Activated CD4-positive, alpha-beta T cell treated with anti-CD3 and anti-CD28 coated beads, Interleukin-2, amount 50 U/mL, for 24 hours (primary cell): Measurements from ENCODE around the gene MAP2K5.

Experiments
- DNase-seq, 2 donors: peaks; one replicate each; pipeline ENCODE4 v3.0.0-alpha.2; 2020; ENCODE audit warnings: low read depth in 1 of 2, low spot score in 1 of 2

The MAP2K5 gene

DNA sequence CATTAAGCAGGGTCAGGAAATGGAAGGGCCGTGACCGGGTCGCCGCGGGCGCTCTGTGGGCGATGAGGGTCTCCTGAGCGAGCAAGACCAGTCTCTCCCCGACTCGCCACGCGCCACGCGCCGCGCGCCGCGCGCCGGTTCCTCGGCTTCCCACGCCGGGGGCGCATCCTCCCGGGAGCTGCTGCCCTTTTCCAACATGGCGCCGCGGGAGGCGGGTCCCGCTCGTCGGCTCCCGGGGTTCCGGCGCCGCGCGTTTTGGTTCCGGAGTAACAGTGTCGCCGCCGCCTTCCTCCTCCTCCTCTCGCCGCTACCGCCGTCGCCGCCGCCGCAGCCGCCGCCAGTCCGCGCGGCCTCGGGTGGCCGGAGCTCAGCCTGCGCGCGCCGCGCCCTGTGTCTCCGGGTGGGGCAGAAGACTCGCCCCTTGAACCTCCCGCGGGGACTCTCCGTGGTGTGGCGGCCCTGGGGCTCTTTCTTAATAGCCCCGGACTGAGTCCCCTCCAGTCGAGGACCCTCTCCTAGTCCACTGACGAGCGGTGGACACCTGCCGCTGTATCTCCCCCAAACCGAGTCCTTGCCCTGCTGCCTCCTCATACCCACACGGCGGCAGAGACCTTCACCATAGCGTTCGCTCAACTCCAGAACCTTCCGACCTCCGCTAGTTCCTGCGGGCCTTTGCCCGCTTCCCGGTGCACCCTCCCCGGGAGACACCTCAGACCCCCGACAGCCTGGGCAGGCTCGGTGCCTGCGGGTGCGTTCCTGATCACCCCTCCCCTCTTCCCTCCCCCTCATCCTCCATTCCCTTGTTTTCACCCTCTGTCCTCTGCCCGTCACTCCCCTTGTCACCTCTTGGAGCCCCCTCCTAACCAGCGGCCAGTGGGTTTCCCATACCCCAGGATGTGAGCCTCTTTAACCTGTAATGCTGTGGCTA is at the start of gene MAP2K5:
Gene MAP2K5, plus strand, starts transcription at position 284 of the 928 bp plus-strand sequence. Its CDS starts 633 bp downstream, at position 917.
- DNase-seq = peak; percentile 56 to 76

DNA sequence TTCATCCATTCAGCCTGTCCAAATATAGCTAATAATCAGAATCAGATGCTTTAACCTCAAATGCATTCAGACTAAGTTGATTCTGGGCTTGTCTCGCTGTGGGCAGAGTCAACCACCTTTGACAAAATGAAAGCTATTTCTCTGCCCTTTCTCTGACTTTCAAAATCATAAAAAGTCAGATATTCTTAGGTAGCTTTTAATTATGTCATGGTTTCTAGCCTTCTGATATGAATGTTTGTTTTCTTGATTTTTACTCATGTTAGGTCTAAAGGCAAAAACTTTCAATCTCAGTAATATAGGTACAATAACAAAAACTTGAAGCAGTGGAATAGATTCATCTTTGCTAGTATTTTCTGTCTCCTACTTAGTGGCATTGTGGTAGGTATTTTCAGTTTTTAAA is 46.9 kb upstream of the MAP2K5 start:
- no peak for DNase-seq

DNA sequence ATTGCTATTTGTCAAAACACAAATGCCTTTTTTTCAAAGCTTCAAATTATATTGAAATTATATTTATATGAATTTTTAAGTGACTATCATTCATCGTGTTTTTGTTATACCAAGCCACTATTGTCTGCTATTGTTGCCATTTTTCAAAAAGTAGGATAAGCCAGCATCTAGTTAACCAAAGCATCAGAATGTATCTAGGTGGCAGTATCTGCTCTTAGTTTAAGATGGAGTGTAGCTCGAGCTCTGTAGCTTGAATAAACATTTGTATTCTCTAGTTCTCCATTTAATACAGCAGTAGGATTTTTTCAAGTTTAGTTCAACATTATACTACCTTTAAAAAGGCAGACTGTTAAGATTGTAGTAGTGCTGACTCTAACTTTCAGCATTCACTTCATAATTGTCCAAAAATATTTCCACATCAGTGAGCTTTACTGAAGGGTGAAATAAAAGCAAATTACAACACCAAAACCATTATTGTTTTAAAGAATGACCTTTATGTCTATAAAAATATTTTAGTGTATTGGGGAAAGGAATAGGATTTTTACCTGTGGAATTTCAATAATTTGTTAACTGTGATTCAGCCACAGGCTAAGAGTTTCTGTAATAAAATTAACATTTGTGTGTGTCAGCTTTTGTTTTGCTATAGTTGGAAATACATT is 41.2 kb upstream of the MAP2K5 start:
- no peak for DNase-seq

DNA sequence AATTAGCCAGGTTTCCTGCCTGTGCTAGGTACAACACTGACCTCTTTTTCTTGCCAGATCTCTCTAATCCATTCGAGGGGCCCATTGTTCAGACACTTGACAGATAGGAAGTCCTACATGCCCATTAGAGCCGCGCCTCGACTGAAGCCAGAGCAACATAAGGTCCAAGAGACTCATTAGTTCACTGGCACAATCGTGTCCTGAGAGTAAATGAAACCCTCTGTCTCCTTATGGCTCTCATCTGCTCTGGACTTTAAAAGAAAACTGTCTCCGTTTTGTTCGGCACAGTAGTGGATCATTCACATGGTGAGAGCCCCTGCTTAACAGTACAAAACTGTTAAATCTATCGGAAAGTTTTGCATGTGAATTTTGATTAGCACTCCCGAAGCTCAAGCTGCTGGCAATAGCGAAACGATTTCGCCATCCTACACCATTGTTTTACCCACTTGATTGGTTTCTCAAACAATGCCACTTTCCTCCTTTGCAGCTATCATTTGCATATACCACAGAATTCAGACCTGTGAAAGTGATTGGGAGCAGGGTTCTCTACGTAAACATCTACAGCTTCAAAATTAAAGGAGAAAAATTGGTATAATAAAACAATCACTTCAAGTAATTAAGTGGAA is 40.6 kb upstream of the MAP2K5 start:
- no peak for DNase-seq

DNA sequence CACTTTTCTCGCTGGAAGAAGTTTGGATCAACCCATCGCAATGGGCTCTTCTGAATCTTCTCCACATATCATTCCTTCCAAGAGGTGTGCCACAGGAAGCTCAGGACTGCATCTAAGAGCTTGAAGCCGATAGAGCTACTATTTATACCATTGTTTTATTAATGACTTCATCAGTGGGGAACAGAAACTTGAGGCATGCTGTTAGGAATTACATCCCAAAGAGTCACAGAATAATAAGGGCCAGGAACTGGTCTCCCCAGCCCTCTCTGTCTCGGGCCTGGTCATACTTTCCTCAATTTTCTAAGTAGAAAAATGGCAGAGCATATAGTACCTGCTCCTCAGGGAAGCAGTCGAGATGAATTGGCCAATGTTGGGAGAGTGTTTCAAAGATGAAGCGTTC is 38.4 kb upstream of the MAP2K5 start:
- no peak for DNase-seq

DNA sequence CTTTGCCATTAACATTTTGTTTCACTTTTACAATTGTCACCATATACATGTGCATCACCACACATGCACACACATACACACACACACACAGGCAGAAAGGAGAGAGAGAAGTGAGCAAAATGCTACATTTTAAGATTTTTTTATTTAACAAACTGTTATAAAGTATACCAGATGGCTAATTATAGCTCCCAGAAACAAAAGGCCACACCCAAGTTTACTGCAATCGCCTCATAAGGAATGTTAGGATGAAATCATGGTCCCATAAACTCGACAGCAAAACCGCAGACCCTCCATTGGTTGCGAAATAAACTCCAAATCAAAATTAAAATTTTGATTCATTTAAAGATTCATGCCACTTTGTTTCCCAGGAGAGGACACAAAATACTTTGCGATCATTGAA is 37.7 kb upstream of the MAP2K5 start:
- no peak for DNase-seq

DNA sequence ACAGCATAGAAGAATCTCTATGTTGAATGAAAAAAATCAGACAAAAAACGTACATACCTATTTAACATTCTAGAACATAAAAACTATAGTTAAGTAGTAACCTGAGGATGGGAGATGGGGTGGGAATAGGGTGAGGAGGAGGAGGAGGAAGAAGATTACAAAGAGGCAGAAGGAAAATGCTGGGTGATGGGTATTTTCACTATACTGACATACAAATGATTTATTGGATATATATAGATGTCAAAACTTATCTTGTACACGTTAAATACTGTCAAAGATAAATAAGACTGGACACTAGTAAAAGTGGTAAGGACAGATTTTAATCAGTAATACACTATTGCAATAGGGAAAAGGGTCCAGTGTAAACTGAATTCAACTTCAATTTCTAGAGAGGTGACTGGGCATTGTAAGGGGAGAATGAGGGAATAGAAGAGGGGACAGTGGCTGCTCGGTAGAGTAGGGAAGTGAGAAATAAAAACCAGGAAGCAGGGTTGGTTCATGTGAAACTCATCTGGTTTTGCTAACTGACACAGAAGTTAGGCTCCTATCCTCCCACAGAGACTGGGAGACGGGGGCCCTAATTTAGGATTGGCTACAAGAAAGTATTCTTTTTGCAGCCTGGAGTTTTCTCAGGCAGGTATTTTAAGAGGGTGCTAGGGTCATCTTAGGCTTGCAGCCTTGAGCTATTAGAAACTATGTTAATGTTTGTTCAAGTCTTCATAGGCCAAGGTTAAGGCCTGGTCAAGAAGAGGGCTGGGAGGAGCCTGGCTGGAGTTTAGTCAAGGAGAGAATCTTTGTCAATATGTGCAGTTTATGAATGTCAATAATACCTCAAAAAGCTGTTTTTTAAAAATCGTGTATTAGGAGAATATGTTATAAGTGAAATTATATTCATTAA is 36.6 kb upstream of the MAP2K5 start:
- DNase-seq = no peak

DNA sequence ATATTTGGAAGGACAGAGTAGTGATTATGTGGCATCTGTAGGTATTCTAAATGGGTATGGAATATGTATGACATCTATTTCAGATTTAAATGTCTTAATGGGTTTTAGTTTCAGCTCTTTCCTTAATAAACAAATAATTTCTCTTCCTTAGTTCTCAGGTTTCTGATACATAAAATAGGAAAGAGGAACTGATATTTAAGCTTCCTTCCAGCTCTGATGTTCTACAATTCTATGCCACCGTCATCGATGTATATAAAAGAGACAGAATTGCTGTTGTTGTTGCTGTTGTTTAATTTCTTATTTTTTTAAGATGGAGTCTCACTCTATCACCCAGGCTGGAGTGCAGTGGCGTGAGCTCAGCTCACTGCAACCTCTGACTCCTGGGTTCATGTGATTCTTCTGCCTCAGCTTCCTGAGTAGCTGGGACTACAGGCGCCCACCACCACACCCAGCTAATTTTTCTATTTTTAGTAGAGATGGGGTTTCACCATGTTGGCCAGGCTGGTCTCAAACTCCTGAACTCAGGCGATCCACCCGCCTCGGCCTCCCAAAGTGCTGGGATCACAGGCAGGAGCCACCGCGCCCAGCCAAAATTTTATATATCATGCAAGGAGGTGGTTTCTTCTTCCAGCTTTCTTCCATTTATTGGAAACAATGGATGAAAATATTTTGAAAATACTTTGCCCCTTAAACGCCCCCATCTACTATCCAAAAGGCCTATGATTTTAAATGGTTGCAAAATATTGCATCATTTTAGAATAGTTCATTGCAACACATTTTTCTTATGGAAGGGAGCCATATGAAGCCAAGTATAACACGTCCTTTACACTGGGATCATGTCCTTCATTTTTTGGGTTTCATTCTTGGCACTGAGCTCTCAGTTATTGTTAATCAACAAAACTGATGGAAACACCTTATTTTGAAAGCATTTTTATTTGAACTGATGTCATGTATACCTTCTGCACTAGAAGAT is 35.4 kb upstream of the MAP2K5 start:
- DNase-seq = no peak

DNA sequence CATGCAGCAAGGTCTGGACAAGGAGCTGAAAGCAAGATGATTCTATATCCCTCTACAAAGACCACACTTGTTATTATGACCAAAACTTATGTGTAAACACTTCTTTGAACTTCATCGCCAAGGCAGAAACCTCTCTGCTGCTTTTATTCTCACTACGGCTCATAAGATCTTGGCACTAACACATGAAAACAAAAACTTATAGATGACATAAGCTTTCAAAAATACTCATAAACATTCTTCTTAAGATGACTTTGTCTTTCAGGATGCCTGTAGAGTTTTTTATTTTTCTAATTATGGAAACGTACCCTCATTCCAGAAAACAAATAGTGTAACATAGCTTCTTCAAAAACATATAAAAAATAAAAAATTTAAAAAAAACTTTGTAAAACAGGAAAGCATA is 34.1 kb upstream of the MAP2K5 start:
- no peak for DNase-seq

DNA sequence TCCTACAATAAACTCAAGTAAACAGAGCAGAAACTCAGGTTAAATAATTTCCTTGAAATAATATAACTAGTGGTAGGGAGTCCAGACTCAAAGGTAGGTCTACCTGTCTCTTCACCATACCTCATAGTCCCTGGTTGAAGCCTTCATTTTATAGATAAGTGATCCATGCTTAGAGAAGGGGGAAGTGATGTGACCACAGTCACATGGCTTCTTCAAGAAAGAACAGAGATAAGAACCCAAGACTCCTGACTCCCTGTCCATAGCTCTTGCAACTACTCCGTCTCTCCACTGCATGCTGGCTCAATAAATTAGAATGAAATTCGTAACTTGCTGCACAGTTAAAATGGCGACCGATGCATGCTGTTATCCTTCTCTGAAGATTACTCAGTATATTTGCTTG is 32.6 kb upstream of the MAP2K5 start:
- no peak for DNase-seq

DNA sequence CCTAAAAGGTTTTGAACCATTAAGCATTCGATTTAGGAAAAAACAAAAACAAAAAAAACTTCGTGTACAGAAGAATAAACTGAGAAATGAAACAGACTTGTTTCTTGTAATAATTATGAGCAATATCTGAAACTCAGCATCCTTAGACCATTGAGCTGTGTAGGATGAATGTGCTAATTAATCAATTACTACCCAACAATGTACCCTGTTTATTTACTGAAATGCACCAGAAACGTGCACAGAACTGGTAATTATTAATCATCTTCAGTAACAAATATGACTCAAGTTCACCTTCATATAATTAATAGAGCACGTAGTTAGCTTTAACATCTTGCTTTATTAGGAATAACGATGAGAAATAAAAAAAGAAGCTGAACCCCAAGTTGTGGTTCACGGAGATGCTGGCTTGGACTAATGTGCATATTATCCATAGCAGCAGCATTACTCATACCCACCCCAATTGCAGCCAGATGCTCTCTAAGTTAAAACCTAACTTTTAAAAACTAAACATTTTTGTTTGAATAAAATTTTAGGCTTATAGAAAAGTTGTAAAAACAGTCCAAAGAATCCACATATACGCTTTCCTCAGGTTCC is 31.8 kb upstream of the MAP2K5 start:
- no peak for DNase-seq

DNA sequence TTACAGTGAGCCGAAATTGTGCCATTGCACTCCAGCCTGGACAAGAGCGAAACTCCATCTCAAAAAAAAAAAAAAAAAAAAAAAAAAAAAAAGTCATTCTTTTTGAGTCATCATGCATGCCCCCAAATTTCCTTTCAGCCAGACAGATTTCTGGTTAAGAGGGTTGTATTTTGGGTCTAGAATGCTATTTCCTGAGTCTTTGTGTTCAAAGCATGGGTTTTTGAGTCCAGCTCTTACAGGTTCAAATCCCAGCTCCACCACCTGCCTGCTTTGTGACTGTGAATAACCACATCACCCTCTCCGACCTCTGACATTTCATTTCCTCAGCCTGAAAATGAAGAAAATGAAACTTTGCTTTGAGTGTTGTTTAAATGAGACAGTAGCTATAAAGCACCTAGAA is 30.9 kb upstream of the MAP2K5 start:
- no peak for DNase-seq

DNA sequence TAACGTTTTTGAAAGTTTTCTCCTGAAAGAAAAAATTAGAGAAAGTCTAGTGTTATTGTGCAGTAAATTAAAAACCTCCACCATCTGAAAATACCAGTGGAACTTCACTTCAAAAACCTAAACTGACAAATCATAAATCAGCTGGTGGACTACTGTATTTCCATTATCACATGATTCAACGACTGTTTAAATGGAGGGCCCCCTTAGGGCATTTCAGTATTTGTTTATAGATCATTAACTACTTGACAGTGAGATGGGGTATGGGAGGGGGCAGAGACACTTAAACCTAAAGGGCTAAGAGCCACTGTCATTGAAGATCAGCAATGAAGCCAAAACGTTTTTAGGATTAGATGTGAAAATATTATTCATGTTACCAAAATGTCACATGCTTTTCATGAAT is 30.4 kb upstream of the MAP2K5 start:
- no peak for DNase-seq

DNA sequence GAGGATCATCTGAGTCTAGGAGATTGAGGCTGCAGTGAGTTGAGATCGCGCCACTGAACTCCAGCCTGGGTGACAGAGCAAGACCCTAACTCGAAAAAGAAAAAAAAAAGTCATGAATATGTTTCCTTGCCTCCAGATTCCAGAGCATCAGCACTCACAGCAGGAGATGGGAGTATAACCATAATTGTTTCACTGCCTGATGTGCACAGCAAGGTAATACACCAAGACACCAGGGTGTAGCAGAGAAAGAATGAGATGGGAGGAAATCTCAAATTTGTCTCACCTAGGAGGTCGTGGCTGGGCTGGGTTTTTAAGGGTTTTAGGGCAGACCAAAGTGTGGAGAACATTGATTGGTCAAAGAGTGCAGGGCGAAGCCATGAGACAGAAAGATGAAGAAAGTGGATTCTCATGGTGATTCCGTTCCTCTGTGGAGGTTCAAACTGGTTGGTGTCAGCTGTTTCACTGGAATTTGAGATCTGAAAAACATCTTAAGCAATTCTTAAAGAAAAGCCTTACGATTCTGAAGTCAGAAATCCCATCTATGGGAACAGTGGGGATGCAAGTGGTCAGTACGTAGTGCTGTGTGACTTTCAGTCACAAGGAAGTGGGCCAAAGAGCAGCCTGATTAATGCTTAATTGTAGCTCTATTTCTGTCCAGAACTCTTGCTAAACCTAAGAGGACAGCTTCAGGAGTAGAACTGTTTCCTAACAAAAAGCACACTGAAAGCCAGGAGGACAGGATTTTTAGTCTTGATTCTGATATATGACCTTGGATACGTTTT is 29.4 kb upstream of the MAP2K5 start:
- no peak for DNase-seq

DNA sequence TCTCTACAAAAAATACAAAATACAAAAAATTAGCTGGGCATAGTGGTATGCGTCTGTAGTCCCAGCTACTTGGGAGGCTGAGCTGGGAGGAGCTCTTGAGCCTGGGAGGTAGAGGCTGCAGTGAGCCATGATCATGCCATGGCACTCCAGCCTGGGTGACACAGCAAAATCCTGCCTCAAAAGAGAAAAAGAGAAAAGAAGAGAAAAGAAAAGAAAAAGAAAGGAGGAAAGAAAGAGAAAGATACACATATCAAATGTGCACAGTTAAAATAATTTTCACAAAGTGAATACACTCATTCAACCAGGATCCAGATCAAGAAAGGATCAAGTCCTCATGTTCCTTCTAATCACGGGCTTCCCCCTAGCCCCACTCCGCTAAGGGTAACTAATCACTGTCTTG is 27.4 kb upstream of the MAP2K5 start:
- DNase-seq = no peak

DNA sequence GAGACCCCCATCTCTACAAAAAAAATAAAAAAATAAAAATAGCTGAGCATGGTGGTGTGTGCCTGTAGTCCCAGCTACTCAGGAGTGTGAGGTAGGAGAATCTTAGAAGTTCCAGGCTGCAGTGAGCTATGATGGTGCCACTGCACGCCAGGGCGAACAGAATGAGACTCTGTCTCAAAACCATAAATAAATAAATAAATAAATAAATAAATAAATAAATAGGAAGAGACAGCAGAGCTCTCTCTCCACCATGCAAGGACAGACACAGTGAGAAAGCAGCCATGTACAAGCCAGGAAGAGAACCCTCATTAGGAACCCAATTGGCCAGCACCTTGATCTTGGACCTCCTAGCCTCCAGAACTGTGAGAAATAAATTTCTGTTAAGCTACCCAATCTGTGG is 26.9 kb upstream of the MAP2K5 start:
- DNase-seq = no peak

DNA sequence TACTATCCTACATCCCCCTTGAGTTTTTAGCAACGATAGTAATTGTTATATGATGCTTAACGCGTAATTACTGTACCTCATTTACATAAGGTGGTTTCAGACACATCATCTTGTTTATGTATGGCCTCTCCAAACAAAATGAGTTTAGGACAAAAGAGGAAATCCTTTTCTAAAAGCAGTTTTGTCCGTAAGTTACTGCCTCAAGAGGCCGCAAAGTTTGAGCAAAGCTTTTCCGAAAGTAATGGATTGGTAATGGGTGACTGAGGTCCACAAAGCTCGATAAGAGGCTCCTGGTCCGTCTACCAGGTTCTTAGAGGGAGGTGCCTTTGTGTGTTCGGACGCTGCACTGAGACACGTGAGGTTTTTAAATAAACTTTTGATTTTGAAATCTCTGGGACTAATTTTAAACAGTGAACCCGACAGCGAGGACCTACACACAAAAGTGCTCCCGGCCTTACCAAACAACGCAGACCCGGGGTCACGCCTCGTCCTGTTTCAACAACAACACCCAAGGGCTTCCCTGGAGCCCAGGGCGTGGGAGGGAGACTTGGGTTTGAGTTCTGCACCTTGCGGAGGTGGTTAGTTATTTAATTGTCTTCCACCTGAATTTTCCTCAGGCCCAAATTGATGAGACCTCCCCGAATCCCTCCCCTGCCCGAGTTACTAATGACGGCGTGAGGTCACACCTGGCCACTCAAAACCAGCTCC is 22.0 kb upstream of the MAP2K5 start:
- DNase-seq = no peak
